ENCODE measurements around the gene OPA1.

The OPA1 gene

DNA sequence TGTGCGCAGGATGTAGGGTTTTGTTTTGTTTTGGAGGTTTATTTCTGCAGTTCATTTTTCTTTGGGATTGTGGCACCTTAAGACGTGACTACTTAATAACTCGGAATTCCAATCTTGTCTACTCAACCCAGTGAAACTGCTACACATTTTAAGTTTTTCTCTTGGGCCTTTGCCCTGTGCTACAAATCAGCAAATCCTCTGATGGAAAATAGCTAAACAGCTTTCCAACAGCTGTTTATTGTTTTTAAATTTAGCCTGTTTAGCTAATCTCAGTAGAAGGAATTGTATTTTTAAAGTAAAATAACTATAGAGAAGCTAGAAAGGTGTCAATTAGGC lies 48.4 kb downstream of the OPA1 start:
- DNase-seq (ENCODE audit: low read depth in 2 of 3, low spot score in 1 of 3) = no peak

GRCh38 chr3:193645806-193646205 lies 52.8 kb downstream of the OPA1 start:
- no peak for DNase-seq (ENCODE audit: low read depth in 2 of 3, low spot score in 1 of 3)

GRCh38 chr3:193648542-193649076 lies 55.6 kb downstream of the OPA1 start:
- DNase-seq (ENCODE audit: low read depth in 2 of 3, low spot score in 1 of 3) = no peak

- DNase-seq (ENCODE audit: low read depth in 2 of 3, low spot score in 1 of 3) = no peak
Observed at GRCh38 chr3:193650585-193650984, 57.6 kb downstream of the OPA1 start.

DNA sequence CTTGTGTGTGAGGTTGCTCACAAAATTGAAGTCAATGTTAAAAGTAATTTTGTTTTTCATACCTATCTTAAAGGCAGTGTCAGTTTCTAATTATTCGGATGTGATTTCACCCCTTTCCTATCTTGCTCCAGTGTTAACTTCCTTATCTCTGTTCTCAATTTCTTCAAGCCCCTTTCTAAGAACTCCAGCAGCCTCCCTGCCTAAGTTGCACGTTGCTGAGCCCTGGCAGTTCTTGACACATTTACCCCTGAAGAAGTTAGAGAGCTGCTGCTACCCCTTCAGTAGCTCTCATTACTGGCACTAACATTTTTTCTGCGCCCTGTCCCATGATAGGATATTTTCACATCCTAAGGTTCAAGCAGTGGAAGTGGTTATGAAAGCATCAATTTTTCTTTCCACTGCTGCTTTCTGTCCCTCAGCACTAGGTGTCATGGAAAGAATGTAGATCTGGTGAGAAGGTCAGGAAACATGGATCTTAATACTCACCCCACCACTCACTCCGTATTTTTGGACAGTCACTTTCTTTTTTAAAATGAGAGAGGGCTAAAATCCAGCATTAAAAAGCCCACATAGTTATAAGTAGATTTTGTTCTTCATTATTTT lies 62.9 kb downstream of the OPA1 start:
- no peak for DNase-seq (ENCODE audit: low read depth in 2 of 3, low spot score in 1 of 3)

- DNase-seq (ENCODE audit: low read depth in 2 of 3, low spot score in 1 of 3) = no peak
Observed at GRCh38 chr3:193656445-193656844, 63.4 kb downstream of the OPA1 start.

DNA sequence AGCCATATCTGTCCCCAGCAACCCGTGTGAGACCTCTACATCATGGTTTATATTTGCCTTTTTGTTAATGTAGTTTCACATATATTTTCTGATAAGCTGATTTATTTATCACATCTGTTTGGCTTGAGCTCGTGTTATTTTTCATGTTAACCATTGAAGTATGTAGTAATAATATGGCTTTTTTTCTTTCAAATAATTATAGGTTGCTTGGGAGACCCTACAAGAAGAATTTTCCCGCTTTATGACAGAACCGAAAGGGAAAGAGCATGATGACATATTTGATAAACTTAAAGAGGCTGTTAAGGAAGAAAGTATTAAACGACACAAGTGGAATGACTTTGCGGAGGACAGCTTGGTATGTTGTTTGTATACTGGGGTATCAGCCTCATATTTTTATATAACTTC lies 63.9 kb downstream of the OPA1 start:
- no peak for DNase-seq (ENCODE audit: low read depth in 2 of 3, low spot score in 1 of 3)

GRCh38 chr3:193660171-193660570 lies 67.2 kb downstream of the OPA1 start:
- no peak for DNase-seq (ENCODE audit: low read depth in 2 of 3, low spot score in 1 of 3)

- DNase-seq (ENCODE audit: low read depth in 2 of 3, low spot score in 1 of 3) = no peak
Observed at GRCh38 chr3:193660698-193661411, 67.8 kb downstream of the OPA1 start.

- no peak for DNase-seq (ENCODE audit: low read depth in 2 of 3, low spot score in 1 of 3)
Observed at GRCh38 chr3:193662757-193663322, 69.8 kb downstream of the OPA1 start.

DNA sequence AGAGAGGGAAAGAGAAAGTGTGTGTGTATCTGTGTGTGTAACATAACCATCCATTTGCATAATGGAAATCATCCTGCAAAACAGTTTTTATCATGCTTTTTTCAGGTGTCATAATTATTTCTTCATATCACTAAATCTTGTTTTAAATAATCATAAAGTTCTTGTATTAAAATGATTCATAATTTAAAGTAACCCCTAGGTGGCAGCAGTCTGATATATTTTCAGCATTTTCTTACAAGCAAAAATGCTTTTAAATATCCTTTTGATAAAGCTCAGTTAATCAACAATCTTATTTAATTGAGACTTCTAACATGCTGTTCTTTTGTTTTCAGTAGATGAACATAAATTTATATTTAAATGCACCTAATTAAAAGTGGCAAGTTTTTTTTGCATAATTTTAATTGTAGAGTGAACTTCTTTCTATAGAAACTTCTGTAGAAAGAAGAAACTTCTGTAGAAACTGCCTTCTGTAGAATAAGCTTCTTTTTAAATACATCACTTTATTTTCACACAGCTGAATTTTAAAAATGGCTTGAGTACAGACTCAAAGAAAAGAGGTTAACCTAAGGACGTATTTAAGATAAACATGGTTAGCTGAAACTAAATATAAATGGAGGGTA lies 72.5 kb downstream of the OPA1 start:
- DNase-seq (ENCODE audit: low read depth in 2 of 3, low spot score in 1 of 3) = no peak

DNA sequence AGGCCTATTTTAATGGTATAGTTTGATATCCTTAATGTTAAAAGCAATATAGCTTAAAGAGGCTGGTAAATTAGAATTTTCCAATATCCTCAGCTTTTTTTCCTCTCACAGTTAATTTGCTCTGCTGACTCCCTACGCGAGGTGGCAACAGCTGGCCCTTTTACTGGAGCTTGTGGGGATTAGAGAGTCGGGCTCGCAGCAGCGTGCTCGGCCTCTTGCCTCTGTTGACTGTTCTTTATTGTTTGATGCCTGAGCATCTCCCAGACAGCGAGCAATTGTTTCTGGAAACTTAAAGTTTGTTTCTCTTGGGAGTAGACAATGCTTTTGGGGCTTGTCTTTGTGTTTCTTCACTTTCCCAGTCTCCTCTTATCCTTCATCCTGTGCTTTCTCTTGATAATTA lies 80.8 kb downstream of the OPA1 start:
- DNase-seq (ENCODE audit: low read depth in 2 of 3, low spot score in 1 of 3) = no peak

- DNase-seq (ENCODE audit: low read depth in 2 of 3, low spot score in 1 of 3) = no peak
Observed at GRCh38 chr3:193674714-193675113, 81.7 kb downstream of the OPA1 start.

- no peak for DNase-seq (ENCODE audit: low read depth in 2 of 3, low spot score in 1 of 3)
Observed at GRCh38 chr3:193677734-193678133, 84.7 kb downstream of the OPA1 start.

GRCh38 chr3:193680220-193680619 lies 87.2 kb downstream of the OPA1 start:
- DNase-seq (ENCODE audit: low read depth in 2 of 3, low spot score in 1 of 3) = no peak

GRCh38 chr3:193681631-193682030 lies 88.6 kb downstream of the OPA1 start:
- DNase-seq (ENCODE audit: low read depth in 2 of 3, low spot score in 1 of 3) = no peak

GRCh38 chr3:193686665-193687483 lies 93.9 kb downstream of the OPA1 start:
- no peak for DNase-seq (ENCODE audit: low read depth in 2 of 3, low spot score in 1 of 3)

DNA sequence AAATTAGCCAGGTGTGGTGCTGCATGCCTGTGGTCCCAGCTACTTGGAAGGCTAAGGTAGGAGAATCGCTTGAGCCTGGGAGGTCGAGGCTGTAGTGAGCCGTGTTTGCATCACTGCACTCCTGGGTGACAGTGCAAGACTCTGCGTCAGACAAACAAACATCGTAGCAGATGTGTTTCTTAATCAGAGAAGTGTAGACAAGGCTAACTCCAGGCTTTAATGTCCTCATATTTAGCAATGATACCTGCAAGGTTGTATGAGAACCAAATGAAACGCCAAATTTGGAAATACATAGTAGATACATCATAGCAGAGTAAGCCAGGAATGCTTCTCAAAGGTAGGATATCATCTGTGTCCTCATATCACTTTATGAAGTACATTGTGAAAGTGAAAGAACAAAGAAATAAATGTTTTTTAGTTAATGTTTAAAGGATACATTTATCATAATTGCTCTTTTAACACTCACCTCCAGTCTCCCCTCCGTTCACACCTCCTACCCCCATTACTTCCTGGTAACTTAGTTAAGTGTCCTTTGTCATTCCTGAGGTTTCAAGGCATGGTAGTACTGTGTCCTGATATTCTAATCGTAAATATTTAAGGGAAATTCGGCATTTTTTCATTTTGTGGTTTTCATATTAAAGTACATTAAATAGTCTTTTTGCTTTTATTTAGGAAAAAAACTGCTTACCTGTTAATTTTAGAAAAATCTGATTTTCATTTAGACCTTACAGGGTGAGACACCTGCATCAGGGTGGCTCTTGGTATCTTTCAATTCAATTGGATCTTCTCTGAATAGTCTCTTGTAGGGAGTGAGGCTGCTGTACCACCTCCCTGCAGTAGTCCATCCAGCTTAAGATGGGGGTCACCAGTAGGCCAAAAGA lies 96.1 kb downstream of the OPA1 start:
- no peak for DNase-seq (ENCODE audit: low read depth in 2 of 3, low spot score in 1 of 3)

DNA sequence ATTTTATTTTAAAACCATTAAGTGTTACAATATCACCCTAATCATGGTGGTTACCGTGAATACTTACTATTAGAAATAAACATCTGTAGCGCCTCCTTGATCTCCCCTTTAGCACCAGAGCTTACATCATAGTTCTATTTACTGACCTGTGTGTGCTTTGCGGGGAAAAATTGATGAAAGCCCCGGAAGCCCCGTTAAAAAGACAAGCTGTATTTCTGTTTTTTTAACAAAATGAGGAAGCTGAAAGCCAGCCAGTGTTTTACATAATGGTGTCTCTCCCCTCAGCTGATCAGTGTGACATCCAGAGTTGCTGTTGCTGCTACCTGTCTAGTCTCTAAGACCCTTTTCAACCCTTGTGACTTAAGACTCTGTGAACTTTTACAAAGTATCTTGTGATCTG lies 100.8 kb downstream of the OPA1 start:
- DNase-seq (ENCODE audit: low read depth in 2 of 3, low spot score in 1 of 3) = no peak

- no peak for DNase-seq (ENCODE audit: low read depth in 2 of 3, low spot score in 1 of 3)
Observed at GRCh38 chr3:193701953-193702635, 109.1 kb downstream of the OPA1 start.
